GM12875 (cell line): ENCODE data around the gene TBC1D7.

ENCODE experiments used
- H3K4me3 ChIP-seq: one replicate; pipeline ENCODE4 v1.5.1; 2011; ENCODE audit warnings: low read depth, low read length, control low read depth
- TF ChIP-seq, protein P1 (sequence below): IDR thresholded peaks from 2 replicates; pipeline ENCODE4 v1.5.1; 2011; ENCODE audit warnings: low read depth, mild to moderate bottlenecking, control low read depth, inconsistent platforms, low read length, moderate library complexity, borderline replicate concordance; ENCODE audit not compliant: insufficient read depth

The TBC1D7 gene

DNA sequence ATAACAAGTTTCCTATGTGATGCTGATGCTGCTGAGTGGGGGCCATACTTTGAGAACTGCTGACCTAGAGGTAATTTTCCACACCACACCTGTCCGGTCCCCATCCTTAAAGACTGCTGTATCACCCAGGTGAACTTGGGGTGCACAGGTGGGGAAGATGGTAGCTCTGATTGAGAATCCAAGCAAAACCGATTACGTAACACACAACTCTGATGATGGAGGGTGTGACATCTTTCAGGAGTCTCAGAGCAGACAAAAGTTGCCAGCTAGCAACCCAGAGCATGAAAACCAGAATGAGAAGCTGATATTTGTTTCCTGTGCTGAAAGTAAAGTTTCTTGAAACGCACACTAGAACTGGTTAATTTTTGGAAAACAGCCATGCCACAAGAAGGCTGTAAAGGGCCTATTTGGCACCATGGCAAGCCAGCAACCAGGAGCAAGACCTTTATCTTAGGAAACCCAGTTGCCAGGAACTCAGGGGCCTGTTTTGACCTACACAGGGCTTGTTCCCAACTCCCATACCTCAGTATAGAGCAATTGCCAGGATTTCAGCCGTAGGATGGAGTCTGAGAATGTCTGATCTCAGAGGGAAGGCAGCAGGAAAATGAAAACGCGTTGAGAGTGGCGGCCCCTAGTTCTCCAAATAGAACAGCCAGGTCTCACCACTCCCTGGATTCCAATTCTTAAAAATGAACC, 21.6 kb upstream of the TBC1D7 start:
- TF ChIP-seq, protein P1, sequence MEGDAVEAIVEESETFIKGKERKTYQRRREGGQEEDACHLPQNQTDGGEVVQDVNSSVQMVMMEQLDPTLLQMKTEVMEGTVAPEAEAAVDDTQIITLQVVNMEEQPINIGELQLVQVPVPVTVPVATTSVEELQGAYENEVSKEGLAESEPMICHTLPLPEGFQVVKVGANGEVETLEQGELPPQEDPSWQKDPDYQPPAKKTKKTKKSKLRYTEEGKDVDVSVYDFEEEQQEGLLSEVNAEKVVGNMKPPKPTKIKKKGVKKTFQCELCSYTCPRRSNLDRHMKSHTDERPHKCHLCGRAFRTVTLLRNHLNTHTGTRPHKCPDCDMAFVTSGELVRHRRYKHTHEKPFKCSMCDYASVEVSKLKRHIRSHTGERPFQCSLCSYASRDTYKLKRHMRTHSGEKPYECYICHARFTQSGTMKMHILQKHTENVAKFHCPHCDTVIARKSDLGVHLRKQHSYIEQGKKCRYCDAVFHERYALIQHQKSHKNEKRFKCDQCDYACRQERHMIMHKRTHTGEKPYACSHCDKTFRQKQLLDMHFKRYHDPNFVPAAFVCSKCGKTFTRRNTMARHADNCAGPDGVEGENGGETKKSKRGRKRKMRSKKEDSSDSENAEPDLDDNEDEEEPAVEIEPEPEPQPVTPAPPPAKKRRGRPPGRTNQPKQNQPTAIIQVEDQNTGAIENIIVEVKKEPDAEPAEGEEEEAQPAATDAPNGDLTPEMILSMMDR: no peak
- no peak overlapping the region for H3K4me3 ChIP-seq

DNA sequence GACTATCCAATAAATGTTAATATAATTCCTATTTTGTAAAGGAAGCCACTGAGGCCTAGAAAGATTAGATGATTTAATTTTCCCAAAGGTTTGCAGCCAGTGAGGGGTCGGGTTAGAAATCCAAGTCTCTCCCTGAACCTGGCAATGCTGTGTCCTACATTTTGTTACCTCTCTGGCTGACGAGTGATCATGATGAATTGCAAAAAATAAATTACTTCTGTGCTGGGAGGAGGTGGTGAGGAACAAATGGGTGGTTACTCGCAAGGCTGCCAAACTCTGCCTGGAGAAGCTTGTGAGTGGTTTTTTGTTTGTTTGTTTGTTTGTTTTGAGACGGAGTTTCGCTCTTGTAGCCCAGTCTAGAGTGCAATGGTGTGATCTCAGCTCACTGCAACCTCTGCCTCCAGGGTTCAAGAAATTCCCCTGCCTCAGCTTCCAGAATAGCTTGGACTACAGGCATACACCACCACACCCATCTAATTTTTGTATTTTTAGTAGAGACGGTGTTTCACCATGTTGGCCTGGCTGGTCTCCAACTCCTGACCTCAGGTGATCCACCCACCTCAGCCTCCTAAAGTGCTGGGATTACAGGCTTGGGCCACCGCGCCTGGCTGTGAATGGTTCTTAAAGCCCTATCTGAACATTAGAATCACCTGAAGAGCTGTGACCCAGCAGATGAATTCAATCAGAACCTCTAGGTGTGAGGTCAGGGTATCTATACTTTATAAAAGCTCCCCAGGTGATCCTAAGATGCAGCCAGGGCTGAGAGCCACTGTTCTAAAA, 20.2 kb upstream of the TBC1D7 start:
- no peak overlapping the region for H3K4me3 ChIP-seq
- TF ChIP-seq, protein P1: no peak

DNA sequence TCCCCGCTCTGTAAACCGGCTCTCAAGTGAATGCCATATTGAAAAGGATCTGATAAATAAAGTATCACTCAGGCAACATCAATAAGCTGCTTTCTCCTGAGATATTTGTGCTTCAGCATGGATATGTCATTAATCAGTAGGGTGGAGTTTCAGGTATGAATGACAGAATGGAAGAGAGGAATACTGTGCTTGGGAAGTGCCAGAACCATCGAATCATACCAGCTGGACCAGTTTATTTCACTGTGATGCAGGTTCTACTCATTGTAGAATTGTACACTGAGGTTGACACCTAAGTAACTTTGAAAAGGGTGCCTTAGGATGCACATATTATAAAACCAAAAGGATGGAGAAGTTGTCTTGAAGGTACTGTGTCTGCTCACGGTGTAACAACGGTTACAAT, 17.9 kb upstream of the TBC1D7 start:
- TF ChIP-seq, protein P1: no peak

DNA sequence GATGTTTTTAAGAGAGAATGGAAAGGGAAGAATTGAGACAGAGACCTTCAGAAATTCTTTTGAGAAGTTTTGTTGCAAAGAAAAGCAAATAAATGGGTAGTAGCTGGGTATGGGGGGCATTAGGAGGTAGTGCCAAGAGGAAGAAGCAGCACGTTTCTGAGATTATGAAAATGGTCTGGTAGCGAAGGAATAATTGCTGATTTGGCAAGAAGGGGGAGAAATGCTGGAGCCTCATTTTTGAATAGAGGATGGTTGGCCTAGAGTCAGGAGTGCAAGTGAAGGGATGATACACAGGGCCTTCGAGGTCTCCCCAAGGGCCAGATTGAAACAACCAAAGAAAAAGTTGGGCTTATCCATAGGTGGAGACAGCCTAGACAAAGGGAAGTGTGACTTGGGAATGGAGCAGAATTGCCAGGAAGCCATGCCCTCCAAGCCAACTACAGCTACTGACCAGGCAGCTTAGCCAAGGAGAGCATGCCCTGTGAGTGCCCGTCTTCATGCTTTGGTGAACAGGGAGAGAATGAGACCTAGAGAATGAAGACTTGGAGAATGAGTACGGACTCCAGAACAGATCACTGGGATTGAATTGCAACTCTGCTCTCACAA, 14.2 kb upstream of the TBC1D7 start:
- TF ChIP-seq, protein P1: no peak

More for the DNA sequence above, 17.9 kb upstream of the TBC1D7 start:
- H3K4me3 ChIP-seq: no peak overlapping the region

DNA sequence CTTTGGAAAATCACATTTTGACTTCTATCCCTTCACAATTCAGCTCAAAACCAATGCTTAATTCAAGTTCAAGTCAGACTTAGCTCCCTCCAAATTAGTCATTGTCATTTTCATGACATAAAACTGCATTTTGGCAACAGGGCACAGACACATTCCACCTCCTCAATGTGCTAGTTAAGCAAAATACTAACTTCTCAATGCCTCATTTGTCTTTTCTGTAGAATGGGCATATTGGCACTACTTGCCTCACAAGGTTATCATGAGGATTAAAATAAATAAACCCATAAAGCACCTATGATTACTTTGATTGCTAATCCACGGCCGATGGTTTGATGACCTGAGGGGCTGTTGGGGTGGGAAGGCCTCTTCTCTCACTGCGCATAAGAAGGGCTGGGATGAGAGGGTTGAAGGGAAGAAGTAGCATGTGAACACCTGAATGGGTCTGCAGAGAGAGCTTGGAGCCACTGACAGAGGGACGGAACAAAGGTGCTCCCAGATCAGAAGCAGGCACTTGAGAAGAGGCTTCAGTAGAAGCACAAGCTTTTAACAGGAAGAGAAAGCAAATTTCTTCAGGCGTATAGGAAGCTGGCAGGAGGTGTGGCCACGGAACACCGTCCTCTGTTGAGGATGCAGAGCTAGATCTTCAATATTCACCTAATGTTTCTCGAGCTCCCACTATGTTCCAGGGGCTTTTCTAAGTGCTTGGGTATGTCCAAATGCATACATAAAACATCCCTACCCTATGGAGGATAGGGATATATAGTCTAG, 11.7 kb upstream of the TBC1D7 start:
- TF ChIP-seq, protein P1: no peak
- H3K4me3 ChIP-seq: no peak overlapping the region

More for the DNA sequence above, 14.2 kb upstream of the TBC1D7 start:
- H3K4me3 ChIP-seq: no peak overlapping the region

DNA sequence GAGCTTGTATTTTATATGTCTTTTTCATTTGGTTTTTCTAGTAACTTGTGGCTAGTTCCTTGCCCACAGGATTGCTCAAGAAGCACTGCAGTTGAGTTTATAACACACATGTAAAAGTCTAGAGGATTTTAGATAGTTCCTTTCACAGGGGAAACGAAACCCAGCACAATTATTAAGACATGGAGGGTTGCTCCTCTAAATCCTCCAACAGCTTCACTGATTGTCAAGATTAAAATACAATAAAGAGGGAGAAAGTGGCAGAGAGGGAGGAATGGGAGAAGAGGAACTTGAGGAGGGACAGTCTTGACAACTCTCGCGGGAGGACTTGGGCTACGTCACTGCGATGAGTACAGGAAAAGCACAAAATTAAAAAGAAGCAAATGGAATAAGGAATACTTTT, 9.7 kb upstream of the TBC1D7 start:
- no peak overlapping the region for H3K4me3 ChIP-seq
- TF ChIP-seq, protein P1: no peak
